K562 (cell line): ENCODE results near the gene PODXL2. TPM values are rescaled to one million over a fixed set of nuclear protein-coding genes. Genes with fewer than 3 reads are reported as not detected.

Source experiments
- ATF2 ChIP-seq: sonication (generic); formaldehyde crosslinking; IDR thresholded peaks from 2 replicates; pipeline ENCODE4 v1.8.1; 2022; ENCODE audit warnings: missing genetic modification reagents
- CLOCK ChIP-seq: fragments of 250-450 bp; sonication (Bioruptor Pico); IDR thresholded peaks from 2 replicates; pipeline ENCODE4 v1.4.0; 2020; ENCODE audit warnings: mild to moderate bottlenecking, moderate library complexity, borderline replicate concordance
- CREB5 ChIP-seq: fragments of 250-450 bp; sonication (Bioruptor Pico); IDR thresholded peaks from 2 replicates; pipeline ENCODE4 v1.5.0; 2020; ENCODE audit warnings: mild to moderate bottlenecking
- CREM ChIP-seq: IDR thresholded peaks from 2 replicates; pipeline ENCODE4 v1.6.1; 2014; ENCODE audit warnings: antibody characterized with exemption, low read depth
- E2F1 ChIP-seq: sonication (generic); formaldehyde crosslinking; IDR thresholded peaks from 2 replicates; pipeline ENCODE4 v1.8.1; 2023; ENCODE audit warnings: mild to moderate bottlenecking, missing genetic modification reagents, moderate library complexity
- GATA2 ChIP-seq: sonication (generic); formaldehyde crosslinking; IDR thresholded peaks from 2 replicates; pipeline ENCODE4 v1.4.0; 2020; ENCODE audit warnings: mild to moderate bottlenecking, missing genetic modification reagents
- KHSRP ChIP-seq: fragments of 450-650 bp; IDR thresholded peaks from 2 replicates; pipeline ENCODE4 v1.6.1; 2017
- MAX ChIP-seq: sonication (generic); formaldehyde crosslinking; IDR thresholded peaks from 2 replicates; pipeline ENCODE4 v1.9.0; 2022; ENCODE audit warnings: mild to moderate bottlenecking, missing genetic modification reagents
- NCOA6 ChIP-seq: fragments of 450-650 bp; IDR thresholded peaks from 2 replicates; pipeline ENCODE4 v1.6.1; 2017; ENCODE audit warnings: mild to moderate bottlenecking
- RNF2 ChIP-seq: sonication (generic); IDR thresholded peaks from 2 replicates; pipeline ENCODE4 v1.6.1; 2016
- SREBF2 ChIP-seq: sonication (generic); formaldehyde crosslinking; IDR thresholded peaks from 2 replicates; pipeline ENCODE4 v1.4.0; 2020; ENCODE audit warnings: mild to moderate bottlenecking, missing genetic modification reagents
- U2AF1 ChIP-seq: fragments of 200-400 bp; formaldehyde crosslinking; optimal IDR thresholded peaks from 2 replicates; pipeline ENCODE3; 2017; ENCODE audit warnings: mild to moderate bottlenecking, low read depth, low read length, moderate library complexity
- ZBTB5 ChIP-seq: fragments of 450-650 bp; IDR thresholded peaks from 2 replicates; pipeline ENCODE4 v1.6.1; 2017; ENCODE audit warnings: antibody characterized with exemption
- ZFP91 ChIP-seq: sonication (generic); formaldehyde crosslinking; IDR thresholded peaks from 2 replicates; pipeline ENCODE4 v1.8.0; 2022; ENCODE audit warnings: mild to moderate bottlenecking, missing genetic modification reagents
- ZNF695 ChIP-seq: fragments of 450-650 bp; formaldehyde crosslinking; IDR thresholded peaks from 2 replicates; pipeline ENCODE4 v1.4.0; 2020; ENCODE audit warnings: mild to moderate bottlenecking, moderate library complexity
- ZNF766 ChIP-seq: fragments of 200-800 bp; sonication (Bioruptor generic); conservative IDR thresholded peaks from 2 replicates; pipeline ENCODE4 v1.6.1; 2016; ENCODE audit warnings: missing genetic modification characterization, missing compliant biosample characterization
- ZNF830 ChIP-seq: fragments of 250-450 bp; sonication (Bioruptor Pico); IDR thresholded peaks from 2 replicates; pipeline ENCODE4 v1.5.0; 2021; ENCODE audit warnings: mild to moderate bottlenecking
- polyA plus RNA-seq, 8 experiments: library from polyadenylated mRNA; depleted of rRNA in 4 of 8; stranded (reverse) in 5 of 8; unstranded in 3 of 8; fragments of >200 nt; fragmentation: Nextera tagmentation in 2 of 8; fragmentation: Illumina TruSeq in 1 of 8; extraction: Ambion mirVana in 2 of 8; extraction: Trizol in 1 of 8; gene quantifications; 2 replicates each; pipeline versions ENCODE4 v1.2.1 to v1.2.3, GENCODE V29; 2011 to 2014; ENCODE audit warnings: inconsistent platforms in 1 of 8, missing spikeins in 1 of 8
- total RNA-seq, 7 experiments: library from RNA; depleted of rRNA in 6 of 7; stranded (reverse); fragments of >200 nt in 6 of 7; fragmentation: Illumina TruSeq in 2 of 7; extraction: Trizol in 2 of 7; gene quantifications; 2 replicates each; pipeline versions ENCODE4 v1.2.1 to v1.2.3, GENCODE V29; 2011 to 2021; ENCODE audit warnings: low replicate concordance in 1 of 7

The PODXL2 gene
- total and polyA plus RNA-seq, 9 of the 15 experiments (the other 6 are each of a cell fraction or from before 2014, with no cell fraction given) = 0.03 to 52.5 (median 21.9) TPM

- no peak for TF ChIP-seq ATF2 (CRISPR knock-in tag)
- no peak for TF ChIP-seq SREBF2 (CRISPR knock-in tag)
- no peak for TF ChIP-seq KHSRP
- TF ChIP-seq RNF2 = no peak
- peak; percentile 39; the same call in 1 of the 2 replicates for TF ChIP-seq NCOA6
- peak; percentile 62; the same call in 1 of the 2 replicates for TF ChIP-seq MAX (CRISPR knock-in tag)
- peak; percentile 96 for TF ChIP-seq ZFP91
- no peak for TF ChIP-seq ZBTB5
- no peak for TF ChIP-seq U2AF1
- no peak for TF ChIP-seq ZNF830 (CRISPR knock-in tag)
- no peak for TF ChIP-seq E2F1 (CRISPR knock-in tag)
- TF ChIP-seq CREB5 (CRISPR knock-in tag) = no peak
- peak; percentile 39; the same call in 1 of the 2 replicates for TF ChIP-seq CREM
- no peak for TF ChIP-seq ZNF766 (CRISPR knock-in tag)
- TF ChIP-seq CLOCK (CRISPR knock-in tag) = no peak
- TF ChIP-seq GATA2 (CRISPR knock-in tag) = no peak
- TF ChIP-seq ZNF695 = no peak
These were observed 38.2 kb upstream of the PODXL2 start, which contains the start of gene TPRA1 (continued) for GRCh38 chr3:127590593-127591465.
